Dedifferentiated amniotic fluid mesenchymal stem cell (primary cell): Measurements from ENCODE around the gene C1orf159.

Source experiments
- DNase-seq: peaks from one replicate; pipeline ENCODE4 v3.0.0-alpha.2; 2016; ENCODE audit errors: extremely low spot score

The C1orf159 gene

GRCh38 chr1:1053682-1054081, 62.2 kb downstream of the C1orf159 start:
- DNase-seq: no peak

- DNase-seq: no peak
These were observed 62.9 kb downstream of the C1orf159 start for GRCh38 chr1:1053022-1053421.

DNA sequence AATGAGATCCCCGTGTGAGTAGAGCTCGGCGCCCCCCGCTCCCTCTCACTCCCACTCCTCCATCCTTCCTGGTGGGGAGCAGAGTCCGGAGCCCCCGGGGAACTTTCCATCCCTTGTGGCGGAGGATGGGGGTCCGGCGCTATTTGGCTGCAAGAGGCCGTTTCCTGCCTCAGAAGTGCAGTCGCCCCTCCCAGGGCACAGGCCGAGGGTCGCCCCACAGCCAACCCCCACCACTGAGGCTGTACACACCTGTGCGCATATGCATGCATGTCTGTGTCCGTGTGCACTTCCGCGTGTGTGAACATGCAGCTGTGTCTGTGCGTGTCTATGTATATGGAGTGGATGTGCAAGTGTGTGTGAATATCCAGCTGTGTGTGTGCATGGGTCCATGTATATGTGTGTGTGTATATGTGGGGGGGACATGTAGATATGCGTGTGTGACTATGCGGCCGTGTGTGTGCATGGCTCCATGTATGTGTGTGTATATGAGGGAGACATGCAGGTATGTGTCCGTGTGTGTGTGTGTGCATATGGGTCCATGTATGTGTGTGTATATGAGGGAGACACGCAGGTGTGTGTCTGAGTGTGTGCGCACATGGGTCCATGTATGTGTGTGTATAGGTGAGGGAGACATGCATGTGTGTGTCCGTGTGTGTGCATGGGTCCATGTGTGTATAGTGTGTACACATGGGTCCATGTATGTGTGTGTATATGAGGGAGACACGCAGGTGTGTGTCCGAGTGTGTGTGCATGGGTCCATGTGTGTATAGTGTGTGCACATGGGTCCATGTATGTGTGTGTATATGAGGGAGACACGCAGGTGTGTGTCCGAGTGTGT, 63.7 kb downstream of the C1orf159 start:
- no peak for DNase-seq

DNA sequence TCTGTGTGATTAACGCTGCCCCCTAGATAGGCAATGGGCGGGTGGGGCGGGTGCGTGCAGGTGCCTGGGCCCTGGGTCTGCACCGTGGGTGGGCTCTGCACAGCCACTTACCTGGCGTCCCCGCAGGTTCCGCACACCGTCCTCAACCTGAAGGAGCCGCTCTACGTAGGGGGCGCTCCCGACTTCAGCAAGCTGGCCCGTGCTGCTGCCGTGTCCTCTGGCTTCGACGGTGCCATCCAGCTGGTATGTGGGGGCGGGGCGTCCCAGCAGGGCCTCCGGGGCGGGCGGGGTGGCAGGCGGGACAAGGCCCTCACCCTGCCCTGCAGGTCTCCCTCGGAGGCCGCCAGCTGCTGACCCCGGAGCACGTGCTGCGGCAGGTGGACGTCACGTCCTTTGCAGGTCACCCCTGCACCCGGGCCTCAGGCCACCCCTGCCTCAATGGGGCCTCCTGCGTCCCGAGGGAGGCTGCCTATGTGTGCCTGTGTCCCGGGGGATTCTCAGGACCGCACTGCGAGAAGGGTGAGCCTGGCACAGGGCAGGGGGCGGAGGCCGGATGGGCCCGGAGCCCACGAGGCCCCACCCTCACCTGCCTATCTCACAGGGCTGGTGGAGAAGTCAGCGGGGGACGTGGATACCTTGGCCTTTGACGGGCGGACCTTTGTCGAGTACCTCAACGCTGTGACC, 64.6 kb downstream of the C1orf159 start:
- DNase-seq: no peak

GRCh38 chr1:1050577-1051052, 65.3 kb downstream of the C1orf159 start:
- no peak for DNase-seq

DNA sequence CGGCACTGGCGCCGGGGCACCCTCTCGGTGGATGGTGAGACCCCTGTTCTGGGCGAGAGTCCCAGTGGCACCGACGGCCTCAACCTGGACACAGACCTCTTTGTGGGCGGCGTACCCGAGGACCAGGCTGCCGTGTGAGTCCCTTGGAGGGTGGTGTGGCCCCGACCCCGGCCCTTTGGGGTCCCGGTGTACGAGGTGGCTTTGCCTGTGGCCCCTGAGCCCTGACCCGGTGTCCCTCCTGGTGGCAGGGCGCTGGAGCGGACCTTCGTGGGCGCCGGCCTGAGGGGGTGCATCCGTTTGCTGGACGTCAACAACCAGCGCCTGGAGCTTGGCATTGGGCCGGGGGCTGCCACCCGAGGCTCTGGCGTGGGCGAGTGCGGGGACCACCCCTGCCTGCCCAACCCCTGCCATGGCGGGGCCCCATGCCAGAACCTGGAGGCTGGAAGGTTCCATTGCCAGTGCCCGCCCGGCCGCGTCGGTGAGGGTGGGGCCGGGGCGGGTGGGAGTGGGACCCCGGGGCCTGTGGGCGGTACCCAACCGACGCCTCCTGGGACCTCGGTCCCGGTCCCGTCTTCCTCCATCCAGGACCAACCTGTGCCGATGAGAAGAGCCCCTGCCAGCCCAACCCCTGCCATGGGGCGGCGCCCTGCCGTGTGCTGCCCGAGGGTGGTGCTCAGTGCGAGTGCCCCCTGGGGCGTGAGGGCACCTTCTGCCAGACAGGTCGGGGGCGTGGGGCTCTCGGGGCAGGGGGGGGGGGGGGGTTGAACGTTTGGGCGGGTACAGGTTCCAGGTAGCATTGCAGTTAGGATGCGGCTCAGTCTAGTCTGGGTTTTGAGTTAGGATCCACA, 66.3 kb downstream of the C1orf159 start:
- no peak for DNase-seq

DNA sequence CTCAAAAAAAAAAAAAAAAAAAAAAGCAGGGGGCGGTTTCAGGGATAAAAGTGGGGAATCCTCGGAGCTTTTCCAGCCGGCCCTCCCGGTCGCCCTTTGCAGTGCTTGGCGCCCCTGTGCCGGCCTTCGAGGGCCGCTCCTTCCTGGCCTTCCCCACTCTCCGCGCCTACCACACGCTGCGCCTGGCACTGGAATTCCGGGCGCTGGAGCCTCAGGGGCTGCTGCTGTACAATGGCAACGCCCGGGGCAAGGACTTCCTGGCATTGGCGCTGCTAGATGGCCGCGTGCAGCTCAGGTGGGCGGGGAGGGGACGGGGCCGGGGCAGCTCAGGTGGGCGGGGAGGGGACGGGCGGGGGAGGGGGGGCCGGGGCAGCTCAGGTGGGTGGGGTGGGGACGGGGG, 67.1 kb downstream of the C1orf159 start:
- DNase-seq: no peak

GRCh38 chr1:1047963-1048362, 67.9 kb downstream of the C1orf159 start:
- no peak for DNase-seq

- no peak for DNase-seq
These were observed 68.5 kb downstream of the C1orf159 start for GRCh38 chr1:1047407-1047806.

- DNase-seq: no peak
These were observed 69.1 kb downstream of the C1orf159 start for GRCh38 chr1:1046767-1047166.

DNA sequence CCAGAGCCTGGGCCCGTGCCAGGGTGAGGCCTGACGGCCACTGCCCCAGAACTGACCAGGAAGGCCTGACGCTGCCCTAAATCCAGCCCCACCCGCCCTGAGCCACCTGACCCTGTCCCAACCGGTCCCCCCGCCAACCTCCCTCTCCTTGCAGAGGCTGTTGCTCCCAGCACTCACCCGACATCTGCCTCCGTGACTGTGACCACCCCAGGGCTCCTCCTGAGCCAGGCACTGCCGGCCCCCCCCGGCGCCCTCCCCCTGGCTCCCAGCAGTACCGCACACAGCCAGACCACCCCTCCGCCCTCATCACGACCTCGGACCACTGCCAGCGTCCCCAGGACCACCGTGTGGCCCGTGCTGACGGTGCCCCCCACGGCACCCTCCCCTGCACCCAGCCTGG, 69.6 kb downstream of the C1orf159 start:
- DNase-seq: no peak

DNA sequence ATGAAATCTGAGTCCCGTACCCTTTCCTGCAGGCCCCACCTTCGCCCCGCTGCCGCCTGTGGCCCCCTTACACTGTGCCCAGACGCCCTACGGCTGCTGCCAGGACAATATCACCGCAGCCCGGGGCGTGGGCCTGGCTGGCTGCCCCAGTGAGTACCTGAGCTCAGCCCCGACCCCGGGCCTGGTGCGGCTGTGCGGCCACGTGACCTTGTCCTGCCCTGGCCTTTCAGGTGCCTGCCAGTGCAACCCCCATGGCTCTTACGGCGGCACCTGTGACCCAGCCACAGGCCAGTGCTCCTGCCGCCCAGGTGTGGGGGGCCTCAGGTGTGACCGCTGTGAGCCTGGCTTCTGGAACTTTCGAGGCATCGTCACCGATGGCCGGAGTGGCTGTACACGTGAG, 70.8 kb downstream of the C1orf159 start:
- no peak for DNase-seq

DNA sequence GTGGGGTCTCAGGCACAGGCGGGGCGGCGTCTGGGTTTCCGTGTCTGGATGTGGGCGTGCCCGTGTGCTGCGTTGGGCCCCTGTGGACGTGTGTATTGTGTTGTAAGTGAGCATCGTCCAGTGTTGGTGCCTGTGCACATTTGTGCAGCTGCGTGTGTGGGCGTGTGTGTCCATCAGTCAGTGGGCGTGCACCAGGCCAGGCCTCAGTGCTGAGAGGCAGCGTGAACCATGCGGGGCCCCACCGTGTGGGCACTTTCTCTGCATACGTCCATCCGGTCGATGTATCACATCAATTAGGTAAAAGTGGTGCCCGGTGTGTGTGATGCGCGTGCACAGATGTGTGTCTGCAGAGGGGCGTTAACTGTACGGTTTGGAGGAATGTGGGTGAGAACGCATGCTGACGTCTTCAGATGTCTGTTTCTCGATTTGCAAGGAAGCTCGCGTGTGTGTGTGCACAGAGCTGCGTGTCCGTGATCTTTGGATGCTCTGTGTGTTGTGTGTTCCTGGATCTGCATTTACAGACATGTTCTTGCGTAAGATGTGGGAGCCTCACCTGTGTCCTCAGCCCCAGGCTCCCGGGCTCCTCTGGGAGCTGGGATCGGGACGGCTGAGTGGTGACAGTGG, 71.3 kb downstream of the C1orf159 start:
- no peak for DNase-seq

DNA sequence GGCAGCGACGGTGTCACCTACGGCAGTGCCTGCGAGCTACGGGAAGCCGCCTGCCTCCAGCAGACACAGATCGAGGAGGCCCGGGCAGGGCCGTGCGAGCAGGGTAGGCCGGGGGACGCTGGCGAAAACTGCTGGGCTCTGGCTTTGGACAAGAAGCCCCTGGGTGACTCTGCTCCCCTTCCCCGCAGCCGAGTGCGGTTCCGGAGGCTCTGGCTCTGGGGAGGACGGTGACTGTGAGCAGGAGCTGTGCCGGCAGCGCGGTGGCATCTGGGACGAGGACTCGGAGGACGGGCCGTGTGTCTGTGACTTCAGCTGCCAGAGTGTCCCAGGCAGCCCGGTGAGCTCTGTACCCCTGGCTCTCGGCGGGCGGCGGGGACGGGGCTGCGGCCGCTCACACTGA, 72.0 kb downstream of the C1orf159 start:
- no peak for DNase-seq

GRCh38 chr1:1043411-1043810, 72.5 kb downstream of the C1orf159 start:
- no peak for DNase-seq

- no peak for DNase-seq
These were observed 73.1 kb downstream of the C1orf159 start for GRCh38 chr1:1042835-1043234.

- DNase-seq: no peak
These were observed 74.0 kb downstream of the C1orf159 start for GRCh38 chr1:1041873-1042272.

DNA sequence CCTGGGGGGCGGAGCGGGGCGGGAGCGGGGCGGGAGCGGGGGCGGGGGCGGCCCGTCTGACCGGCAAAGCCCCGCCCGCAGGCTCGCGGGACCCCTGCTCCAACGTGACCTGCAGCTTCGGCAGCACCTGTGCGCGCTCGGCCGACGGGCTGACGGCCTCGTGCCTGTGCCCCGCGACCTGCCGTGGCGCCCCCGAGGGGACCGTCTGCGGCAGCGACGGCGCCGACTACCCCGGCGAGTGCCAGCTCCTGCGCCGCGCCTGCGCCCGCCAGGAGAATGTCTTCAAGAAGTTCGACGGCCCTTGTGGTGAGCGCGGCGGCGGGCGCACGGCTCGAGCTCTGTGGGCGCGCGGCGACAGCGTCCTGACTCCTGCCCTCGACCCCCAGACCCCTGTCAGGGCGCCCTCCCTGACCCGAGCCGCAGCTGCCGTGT, 74.8 kb downstream of the C1orf159 start:
- DNase-seq: no peak

- DNase-seq: peak; percentile 44
These were observed 75.6 kb downstream of the C1orf159 start for GRCh38 chr1:1040004-1040991.

DNA sequence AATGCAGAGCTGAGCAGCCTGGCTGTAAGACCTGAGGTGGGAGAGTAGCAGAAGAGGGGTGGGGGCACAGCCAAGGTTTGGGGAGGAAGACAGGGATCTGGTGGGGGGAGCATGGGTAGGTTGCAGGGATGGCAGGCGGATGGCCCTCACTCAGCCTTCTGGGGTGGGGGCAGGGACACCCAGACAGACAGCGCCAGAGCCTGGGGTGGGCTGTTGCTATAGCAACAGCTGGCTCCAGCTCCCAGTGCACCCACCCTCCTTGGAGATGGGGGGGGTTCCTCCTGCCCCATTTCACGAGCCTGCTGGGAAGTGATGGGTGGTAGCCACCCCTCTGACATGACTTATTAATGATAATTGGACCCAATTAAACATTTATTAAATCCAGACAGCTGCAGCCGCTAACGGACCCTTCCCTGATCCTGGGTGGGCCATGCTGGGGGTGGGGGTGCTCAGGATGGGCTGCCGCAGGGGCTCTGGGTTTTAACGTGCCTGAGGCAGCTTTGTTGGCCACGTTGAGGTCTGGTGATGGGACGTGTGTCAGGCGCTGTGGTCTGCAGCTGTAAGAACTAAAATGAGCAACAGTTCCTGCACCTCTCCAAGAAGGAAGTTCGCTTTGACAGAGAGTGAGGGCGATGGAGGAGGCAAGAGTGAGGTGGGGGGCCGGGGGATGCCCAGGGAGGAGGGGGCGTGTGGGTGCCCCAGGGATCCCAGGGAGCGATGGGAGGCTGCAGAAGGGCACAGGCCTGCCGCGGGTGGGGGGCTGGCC, 76.6 kb downstream of the C1orf159 start:
- no peak for DNase-seq
